Right renal pelvis (tissue), 4 donors: Measurements from ENCODE around the gene KRTAP2-4. TPM values are rescaled to one million over a fixed set of nuclear protein-coding genes. Genes with fewer than 3 reads are reported as not detected.
"Not testable (repeated sequence)": the region's sequence is repeated elsewhere in the genome, so short reads cannot be mapped to it uniquely, and the experiment has no call there.

Experiments
- DNase-seq, 4 donors: peaks; one replicate each; pipeline ENCODE4 v3.0.0-alpha.2; 2013; ENCODE audit warnings: low read depth in 4 of 4, low spot score in 3 of 4, missing footprints in 1 of 4
- polyA plus RNA-seq, 4 donors: library from polyadenylated mRNA; unstranded; fragments of 120-200 nt; gene quantifications; one replicate each; pipeline ENCODE4 v1.2.1, GENCODE V29; 2013; ENCODE audit not compliant: insufficient read length in 4 of 4

The KRTAP2-4 gene
- polyA plus RNA-seq, 4 donors: not detected

DNA sequence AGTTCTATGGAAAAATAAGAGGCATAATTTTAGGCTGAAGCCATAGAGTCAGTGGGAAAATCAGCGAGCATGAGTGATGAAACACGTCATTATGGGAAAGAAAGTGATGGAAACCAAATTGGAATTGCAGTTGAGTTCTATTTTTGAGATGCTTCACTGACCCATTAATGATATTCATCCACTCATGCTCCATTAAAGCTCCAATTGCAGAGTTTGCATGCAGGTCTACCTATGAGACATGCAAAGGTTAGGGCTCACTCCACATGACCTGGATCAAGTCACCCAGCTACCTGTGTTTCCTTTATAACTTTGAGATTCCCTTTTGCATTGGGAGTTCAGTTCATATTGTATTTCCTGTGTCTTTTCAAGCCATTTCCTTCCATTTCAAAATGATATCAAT is 8.0 kb upstream of the KRTAP2-4 start:
- DNase-seq: no peak

DNA sequence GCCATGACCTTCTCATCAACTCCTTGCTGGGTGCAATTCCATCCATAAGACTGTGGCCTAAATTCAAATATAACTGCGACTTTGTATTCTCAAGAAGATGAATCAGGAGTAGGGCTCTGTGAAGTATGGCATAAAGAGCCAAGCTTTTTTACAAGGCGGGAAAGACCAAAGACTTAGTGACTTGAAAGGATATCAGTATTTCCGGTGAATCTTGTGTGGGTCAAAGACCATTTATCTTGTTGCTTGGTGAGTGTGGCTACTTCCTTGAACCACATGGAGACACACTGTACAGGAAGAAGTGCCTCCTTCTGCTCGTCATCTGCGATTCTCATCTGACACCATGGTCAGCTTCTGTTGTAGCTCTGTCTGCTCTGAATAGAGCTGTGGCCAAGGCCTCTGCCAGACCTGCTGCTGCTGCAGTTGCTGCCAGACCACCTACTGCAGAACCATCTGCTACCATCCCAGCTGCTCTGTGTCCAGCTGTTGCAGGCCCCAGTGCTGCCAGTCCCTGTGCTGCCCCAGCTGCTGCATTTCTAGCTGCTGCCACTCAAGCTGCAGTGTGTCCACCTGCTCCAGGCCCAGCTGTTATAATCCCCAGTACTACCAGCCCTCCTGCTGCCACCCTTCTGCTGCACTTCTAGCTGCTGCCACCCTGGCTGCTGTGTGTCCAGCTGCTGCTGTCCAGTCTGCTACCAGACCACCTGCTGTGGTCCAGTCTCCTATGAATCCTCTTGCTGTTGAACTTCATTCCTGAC is 6.1 kb upstream of the KRTAP2-4 start:
- no peak for DNase-seq

DNA sequence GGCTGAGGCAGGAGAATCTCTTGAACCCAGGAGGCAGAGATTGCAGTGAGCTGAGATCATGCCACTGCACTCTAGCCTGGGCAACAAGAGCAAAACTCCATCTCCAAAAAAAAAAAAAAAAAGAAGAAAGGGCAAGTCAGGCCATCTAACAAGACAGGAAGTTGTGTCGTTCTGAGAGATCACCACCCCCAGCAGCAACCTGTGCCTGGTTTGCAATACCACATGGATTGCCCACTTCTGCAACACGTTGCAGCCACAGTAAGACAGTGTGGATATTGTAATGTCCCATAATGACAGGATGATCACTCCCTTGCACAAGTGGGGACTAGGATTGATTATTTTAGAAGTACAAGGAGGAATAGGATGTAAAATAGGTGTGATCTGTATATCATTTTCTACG is 3.4 kb upstream of the KRTAP2-4 start:
- DNase-seq: no peak

DNA sequence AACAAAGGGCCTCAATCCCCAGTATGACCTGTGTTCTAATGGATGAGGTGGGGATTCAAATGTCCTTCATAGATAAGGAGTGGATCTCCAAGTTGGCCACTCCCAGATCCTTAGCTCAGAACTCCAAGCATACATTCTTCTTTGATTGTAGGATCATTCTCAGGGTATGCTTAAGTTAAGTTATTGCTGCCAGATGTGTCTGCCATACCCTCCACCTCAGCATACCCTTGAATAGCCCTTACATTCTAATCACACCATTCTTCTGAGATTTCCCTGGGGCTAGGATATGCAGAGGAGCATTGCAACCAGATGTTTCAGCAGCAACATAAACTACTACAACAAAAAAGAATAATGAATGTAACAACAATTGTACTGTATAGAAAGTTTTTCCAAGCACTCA is 1.6 kb upstream of the KRTAP2-4 start:
- no peak for DNase-seq

DNA sequence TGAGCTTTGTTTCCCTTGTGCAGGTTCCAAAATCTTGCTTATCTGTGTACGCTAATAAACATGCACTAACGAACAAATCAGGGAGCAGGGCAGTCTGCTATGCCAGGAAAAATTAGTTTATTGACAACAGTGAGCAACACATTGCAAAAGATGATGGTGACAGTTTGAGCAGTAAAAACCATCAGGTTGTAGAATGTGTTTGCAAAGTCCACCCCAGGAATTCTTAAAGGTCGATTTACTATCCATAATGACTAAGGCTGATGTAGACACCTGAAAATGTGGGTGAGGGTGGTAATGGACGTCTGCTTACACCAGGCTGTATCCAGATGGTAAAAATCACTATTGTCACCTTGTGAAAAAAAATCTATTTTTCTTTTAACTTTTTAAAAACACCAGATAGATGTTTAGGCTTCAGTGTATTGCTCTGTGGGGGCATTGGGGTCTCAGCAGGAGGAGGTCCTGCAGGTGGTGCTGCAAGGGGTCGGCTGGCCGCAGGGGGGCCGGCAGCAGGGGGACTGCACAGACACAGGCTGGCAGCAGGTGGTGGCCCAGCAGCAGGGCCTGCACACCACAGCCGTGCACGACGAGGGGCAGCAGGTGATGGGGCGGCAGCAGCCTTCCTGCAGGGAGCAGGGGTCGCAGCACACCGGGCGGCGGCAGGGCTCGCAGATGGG is 526 bp downstream of the KRTAP2-4 start:
- not testable (repeated sequence) for DNase-seq

DNA sequence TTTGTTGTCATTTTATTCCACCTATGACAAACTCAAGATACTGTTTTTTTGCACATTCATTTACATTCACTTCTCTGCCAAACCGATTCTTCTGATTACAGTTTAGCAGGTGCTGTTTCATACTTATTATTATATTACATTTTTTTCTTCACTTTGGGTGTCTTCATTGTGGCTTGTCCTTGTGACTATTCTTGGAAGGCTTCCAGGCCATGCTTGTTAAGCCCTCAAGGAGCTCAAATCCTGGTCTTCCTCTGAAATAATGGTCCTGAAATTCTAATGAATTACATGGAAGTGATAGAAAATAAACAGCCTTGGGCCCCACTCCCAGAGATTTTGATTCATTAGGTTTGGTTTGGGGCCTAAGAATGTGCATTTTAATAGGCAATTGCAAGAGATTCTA is 1.4 kb downstream of the KRTAP2-4 start:
- no peak for DNase-seq

DNA sequence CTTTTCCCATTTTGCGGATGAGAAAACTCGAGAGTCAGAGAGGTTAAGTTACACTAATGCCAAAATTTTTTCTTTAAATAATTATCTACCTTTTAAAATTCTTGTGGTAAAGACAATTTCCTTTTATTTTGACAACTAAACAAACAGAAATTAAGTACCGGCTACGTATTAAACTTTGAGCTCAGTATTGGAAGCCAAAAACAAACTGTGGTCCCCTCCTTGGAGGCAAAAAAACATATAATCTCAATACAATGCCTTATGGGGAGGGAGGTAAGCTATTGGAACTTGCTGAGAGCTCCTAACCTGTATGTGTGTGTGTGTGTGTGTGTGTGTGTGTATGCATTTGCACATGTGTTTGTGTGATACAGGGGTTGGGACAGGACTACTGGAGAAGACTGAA is 2.2 kb downstream of the KRTAP2-4 start:
- DNase-seq: no peak

DNA sequence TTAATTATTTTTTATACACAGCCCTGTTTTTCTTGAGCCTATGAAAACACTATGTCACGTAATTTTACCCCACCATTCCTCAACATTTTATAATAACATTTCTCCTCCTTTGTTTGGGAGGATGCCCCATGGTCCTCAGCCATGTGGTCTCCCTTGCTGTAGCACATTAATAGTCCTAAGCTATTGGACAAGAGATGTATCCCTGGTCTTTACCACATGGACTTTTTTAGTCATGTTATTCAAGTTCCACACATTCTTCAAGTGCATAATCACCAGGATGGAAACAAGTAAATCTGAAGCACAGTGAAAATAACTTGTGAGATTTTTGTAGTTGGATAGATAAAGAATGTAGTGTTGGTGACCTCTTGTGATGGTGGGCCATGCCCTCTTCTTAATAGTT is 3.7 kb downstream of the KRTAP2-4 start:
- no peak for DNase-seq

DNA sequence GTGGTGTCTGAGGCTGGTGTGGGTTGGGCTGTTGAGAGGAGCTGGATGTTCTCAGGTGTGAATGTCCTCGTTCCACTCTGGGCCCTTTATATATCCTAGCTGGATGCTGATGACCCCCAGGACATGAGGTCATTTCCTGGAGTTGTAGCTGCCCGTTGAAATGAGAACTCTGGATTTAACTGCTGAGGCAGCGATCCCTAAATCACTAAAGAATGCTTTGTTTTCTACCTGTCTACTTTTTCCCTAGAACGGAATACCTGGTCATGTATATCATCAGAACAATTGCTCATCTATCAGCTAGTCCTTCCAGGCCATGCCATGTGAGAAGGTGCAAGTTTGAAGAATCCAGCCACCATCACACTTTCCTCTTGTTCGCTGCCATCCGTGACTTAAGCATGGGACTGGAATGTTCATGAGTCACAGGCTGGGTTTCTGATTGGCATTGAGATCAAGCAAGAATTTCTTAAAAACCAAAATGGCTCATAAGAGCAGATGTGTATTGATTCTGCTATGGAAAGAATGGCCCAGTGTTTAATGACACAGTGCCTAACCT is 5.6 kb downstream of the KRTAP2-4 start, which contains the start of gene KRTAP2-3:
KRTAP2-3 (minus strand) TSS at position 63 of the 553 bp plus-strand sequence. CDS start 64 bp downstream, outside the sequence.
- DNase-seq: no peak

DNA sequence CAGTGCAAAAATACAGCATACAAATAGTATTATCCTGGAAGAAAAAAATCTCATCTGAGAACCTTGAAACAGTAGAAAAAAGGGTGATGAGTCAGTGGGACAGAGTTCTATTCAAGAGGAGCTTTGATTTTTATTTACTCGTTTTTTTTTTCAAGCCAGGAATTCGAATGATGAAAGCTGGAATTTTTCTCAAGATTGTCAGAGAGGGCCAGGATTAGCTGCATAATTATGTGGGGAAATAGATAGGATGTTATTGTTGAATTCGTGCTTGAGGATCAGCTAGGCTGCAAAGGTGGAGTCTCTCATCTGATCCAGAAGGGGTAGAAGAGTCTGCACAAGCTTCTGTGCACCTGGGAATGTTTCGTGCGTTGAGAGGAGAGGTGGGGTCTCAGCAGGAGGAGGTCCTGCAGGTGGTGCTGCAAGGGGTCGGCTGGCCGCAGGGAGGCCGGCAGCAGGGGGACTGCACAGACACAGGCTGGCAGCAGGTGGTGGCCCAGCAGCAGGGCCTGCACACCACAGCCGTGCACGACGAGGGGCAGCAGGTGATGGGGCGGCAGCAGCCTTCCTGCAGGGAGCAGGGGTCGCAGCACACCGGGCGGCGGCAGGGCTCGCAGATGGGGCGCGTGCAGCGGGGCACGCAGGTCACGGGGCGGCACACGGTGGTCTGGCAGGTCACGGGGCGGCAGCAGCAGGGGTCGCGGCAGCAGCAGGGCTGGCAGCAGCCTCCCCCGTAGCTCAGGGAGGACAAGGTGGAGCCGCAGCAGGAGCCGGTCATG is 6.2 kb downstream of the KRTAP2-4 start:
- not testable (repeated sequence) for DNase-seq

DNA sequence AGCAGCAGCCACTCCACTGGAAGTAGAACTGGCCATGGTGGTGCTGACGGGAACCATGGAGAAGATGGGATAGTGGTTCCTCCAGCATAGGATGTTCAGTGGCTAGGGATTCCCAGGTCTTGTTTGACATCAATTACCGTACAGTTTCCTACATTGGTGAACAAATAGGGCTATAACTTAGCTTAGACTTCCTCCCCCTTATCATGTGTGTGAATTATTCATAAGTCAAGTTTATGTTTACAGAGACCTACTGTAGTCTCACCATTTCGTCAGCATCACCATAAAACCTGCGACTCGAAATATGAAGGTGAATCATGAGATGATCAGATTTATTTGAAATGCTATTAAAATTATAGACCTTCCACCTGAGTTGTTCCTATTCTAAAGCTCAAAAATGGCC is 6.9 kb downstream of the KRTAP2-4 start:
- no peak for DNase-seq

DNA sequence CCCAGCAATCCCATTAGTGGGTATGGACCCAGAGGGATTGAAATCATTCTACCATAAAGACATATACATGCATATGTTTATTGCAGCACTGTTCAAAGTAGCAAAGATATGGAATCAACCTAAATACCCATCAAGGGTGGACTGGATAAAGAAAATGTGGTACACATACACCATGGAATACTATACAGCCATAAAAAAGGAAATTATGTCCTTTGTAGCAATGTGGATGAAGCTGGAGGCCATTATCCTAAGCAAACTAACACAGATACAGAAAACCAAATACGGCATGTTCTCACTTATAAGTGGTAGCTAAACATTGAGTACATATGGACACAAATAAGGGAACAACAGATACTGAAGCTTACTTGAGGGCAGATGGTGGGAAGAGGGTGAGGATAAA is 8.1 kb downstream of the KRTAP2-4 start:
- DNase-seq: no peak

DNA sequence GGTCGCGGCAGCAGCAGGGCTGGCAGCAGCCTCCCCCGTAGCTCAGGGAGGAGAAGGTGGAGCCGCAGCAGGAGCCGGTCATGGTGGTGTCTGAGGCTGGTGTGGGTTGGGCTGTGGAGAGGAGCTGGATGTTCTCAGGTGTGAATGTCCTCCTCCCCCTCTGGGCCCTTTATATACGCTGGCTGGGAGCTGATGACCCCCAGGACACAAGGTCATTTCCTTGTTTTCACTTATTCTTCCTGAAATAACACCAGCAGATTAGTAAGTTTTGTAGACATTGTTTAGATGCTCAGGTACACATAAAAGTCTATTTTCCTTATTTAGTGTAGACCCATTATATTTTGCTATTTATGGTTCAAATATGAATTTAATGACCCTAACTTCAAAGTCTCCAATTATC is 10.5 kb downstream of the KRTAP2-4 start, which contains the start of gene KRTAP2-2:
KRTAP2-2 (minus strand) TSS at position 101 of the 400 bp plus-strand sequence; CDS start at position 82, 19 bp downstream.
- not testable (repeated sequence) for DNase-seq

DNA sequence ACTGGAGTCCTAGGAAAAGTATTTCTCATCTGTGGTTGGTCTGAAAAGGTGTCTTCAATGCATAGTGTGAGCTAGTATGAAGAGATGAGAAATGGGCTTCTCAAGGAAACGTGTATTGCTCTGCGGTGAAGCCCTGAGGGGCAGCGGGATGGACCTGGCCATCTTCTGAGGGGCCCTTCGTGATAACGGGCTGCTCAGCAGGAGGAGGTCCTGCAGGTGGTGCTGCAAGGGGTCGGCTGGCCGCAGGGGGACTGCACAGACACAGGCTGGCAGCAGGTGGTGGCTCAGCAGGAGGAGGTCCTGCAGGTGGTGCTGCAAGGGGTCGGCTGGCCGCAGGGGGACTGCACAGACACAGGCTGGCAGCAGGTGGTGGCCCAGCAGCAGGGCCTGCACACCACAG is 11.1 kb downstream of the KRTAP2-4 start:
- not testable (repeated sequence) for DNase-seq

DNA sequence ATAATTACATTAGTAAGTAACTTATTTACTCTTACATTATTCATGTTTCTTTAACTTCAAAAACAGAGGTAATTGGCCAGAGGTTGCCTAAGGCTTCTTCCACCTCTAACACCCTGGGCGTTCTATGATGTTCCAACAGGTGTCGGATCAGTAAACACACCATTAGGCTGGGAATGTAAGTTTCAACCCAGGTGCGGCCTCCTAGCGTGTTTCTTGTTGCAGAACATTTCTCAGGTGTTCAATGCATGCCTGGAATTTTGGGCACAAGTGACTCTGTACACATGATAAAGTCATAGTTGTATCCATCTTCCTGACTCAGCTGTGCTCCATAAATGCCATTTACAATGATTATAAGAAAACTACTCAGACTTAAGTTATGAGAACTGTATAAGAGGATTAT is 11.7 kb downstream of the KRTAP2-4 start:
- DNase-seq: peak in 2 of 4 donors; percentile 4 to 20

DNA sequence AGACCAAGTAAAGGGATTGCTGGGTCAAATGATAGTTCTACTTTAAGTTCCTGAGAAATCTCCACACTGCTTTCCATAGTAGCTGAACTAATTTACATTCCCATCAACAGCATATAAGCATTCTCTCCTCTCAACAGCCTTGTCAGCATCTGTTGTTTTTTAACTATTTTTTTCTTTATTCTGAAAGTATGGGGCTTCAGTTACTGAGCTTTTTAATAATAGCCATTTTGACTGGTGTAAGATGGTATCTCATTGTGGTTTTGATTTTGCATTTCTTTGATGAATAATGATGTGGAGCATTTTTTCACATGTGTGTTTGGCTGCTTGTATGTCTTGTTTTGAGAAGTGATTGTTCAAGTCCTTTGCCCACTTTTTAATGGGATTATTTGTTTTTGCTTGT is 13.1 kb downstream of the KRTAP2-4 start:
- DNase-seq: no peak

DNA sequence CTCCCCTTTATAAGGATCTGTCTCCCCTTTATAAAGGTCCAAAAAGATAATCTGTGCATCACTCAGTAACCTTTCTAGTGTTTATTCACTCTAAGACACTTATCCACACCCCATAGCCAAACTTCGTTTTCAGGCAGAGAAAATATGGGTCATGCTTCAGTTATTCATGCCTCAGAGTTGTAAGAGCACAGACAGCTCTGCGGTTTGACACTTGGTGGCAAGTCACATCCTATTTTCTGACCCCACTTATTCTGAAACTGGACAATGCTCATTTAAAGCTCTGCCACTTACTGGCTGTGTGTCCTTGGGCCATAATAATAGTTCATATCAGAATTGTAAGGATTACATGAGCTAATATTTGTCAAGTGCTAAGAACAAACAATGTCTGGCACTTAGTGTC is 16.6 kb downstream of the KRTAP2-4 start:
- no peak for DNase-seq

DNA sequence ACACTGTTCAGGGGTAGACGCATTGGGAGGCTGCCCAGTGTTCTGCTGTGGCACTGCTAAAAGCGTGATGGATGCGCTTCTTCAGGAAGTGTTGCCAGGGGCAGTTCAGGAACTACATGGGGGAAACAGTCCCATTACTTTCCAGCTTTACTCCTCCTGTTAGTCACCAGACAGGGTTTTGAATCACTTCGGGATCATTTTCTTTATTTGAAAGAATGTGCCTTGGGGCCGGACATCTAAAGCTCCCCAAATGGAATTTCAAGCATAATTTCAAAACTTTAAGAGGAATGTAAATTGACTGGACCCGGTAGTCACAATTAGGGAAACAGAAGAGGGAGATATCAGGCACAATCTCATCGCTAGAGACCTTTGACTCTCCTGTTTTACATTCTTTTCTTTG is 17.2 kb downstream of the KRTAP2-4 start:
- DNase-seq: no peak

DNA sequence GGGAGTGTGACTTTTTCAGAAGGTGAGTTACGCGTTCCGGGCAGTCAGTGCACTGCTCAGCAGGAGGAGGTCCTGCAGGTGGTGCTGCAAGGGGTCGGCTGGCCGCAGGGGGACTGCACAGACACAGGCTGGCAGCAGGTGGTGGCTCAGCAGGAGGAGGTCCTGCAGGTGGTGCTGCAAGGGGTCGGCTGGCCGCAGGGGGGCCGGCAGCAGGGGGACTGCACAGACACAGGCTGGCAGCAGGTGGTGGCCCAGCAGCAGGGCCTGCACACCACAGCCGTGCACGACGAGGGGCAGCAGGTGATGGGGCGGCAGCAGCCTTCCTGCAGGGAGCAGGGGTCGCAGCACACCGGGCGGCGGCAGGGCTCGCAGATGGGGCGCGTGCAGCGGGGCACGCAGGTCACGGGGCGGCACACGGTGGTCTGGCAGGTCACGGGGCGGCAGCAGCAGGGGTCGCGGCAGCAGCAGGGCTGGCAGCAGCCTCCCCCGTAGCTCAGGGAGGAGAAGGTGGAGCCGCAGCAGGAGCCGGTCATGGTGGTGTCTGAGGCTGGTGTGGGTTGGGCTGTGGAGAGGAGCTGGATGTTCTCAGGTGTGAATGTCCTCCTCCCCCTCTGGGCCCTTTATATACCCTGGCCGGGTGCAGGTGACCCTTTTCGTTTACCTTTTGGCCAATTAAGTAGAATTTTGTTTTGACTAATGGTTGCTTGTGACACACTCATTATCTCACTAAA is 18.8 kb downstream of the KRTAP2-4 start, which contains the start of gene KRTAP2-1:
KRTAP2-1 (minus strand) TSS at position 582 of the 731 bp plus-strand sequence; CDS start at position 533, 49 bp downstream.
- DNase-seq: not testable (repeated sequence)

DNA sequence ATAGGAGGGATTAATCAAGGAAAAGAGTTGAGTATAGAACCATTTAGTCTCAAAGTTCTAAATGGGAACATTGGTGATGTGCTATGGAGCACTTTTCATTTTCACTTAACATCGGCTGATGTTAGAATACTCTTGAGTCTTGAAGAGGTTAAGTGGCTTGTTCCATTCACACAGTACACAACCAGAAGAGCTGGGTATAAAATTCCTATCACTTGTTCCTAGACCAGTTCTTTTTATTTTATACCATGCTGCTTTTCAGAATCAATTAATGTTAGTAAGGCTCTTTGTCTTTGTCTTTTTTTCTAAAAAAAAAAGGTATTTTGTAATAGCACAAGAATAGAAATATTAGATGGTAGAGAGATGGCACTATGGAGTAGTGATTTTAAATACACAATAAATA is 22.7 kb downstream of the KRTAP2-4 start:
- no peak for DNase-seq
